H9 (cell line): ENCODE data around the gene FEM1C. TPM values are rescaled to one million over a fixed set of nuclear protein-coding genes. Genes with fewer than 3 reads are reported as not detected.

ENCODE experiments used
- DNase-seq: peaks from one replicate; pipeline ENCODE4 v3.0.0-alpha.2; 2017
- H2AFZ ChIP-seq: one replicate; pipeline ENCODE4 v1.6.1; 2013; ENCODE audit warnings: mild to moderate bottlenecking, low read length, control low read depth, moderate library complexity
- H2AK5ac ChIP-seq: 2 replicates; pipeline ENCODE4 v1.6.1; 2013; ENCODE audit warnings: low read length, control low read depth, mixed read lengths; ENCODE audit not compliant: insufficient read length
- H2BK120ac ChIP-seq: one replicate; pipeline ENCODE4 v1.6.1; 2013; ENCODE audit warnings: low read depth, mild to moderate bottlenecking, low read length, control low read depth, inconsistent platforms; ENCODE audit not compliant: poor library complexity, severe bottlenecking
- H2BK12ac ChIP-seq: 2 replicates; pipeline ENCODE4 v1.6.1; 2013; ENCODE audit warnings: low read length, control low read depth, mixed read lengths, low read depth; ENCODE audit not compliant: insufficient read length
- H2BK15ac ChIP-seq: 2 replicates; pipeline ENCODE4 v1.6.1; 2013; ENCODE audit warnings: low read depth, low read length, control low read depth
- H2BK20ac ChIP-seq: one replicate; pipeline ENCODE4 v1.6.1; 2013; ENCODE audit warnings: low read depth, mild to moderate bottlenecking, low read length, control low read depth, inconsistent platforms; ENCODE audit not compliant: poor library complexity, severe bottlenecking
- H2BK5ac ChIP-seq: 2 replicates; pipeline ENCODE4 v1.6.1; 2013; ENCODE audit warnings: low read length, control low read depth, mixed read lengths; ENCODE audit not compliant: insufficient read length
- H3K14ac ChIP-seq: 2 replicates; pipeline ENCODE4 v1.6.1; 2013; ENCODE audit warnings: low read length, control low read depth; ENCODE audit not compliant: insufficient read depth
- H3K18ac ChIP-seq: 2 replicates; pipeline ENCODE4 v1.6.1; 2013; ENCODE audit warnings: low read depth, mild to moderate bottlenecking, mixed read lengths, low read length, control low read depth; ENCODE audit not compliant: insufficient read length
- H3K23ac ChIP-seq: 2 replicates; pipeline ENCODE4 v1.6.1; 2013; ENCODE audit warnings: low read length, control low read depth, mixed read lengths, low read depth; ENCODE audit not compliant: insufficient read length
- H3K23me2 ChIP-seq: 2 replicates; pipeline ENCODE4 v1.6.1; 2013; ENCODE audit warnings: low read depth, mild to moderate bottlenecking, mixed read lengths, low read length, control low read depth; ENCODE audit not compliant: insufficient read length, poor library complexity, severe bottlenecking
- H3K27ac ChIP-seq: 2 replicates; pipeline ENCODE4 v1.5.1; 2013; ENCODE audit warnings: low read length, control low read depth, mixed read lengths, low read depth; ENCODE audit not compliant: insufficient read length
- H3K27me3 ChIP-seq: 2 replicates; pipeline ENCODE4 v1.6.1; 2013; ENCODE audit warnings: low read length, control low read depth, inconsistent platforms; ENCODE audit not compliant: insufficient read depth
- H3K4ac ChIP-seq: 2 replicates; pipeline ENCODE4 v1.6.1; 2013; ENCODE audit warnings: low read depth, mild to moderate bottlenecking, control low read depth, inconsistent platforms, low read length, moderate library complexity
- H3K4me1 ChIP-seq: 2 replicates; pipeline ENCODE4 v1.6.1; 2013; ENCODE audit warnings: low read length, control low read depth, inconsistent platforms; ENCODE audit not compliant: insufficient read depth
- H3K4me2 ChIP-seq: 2 replicates; pipeline ENCODE4 v1.6.1; 2013; ENCODE audit warnings: low read length, control low read depth, mixed read lengths; ENCODE audit not compliant: insufficient read length, insufficient read depth
- H3K56ac ChIP-seq: 2 replicates; pipeline ENCODE4 v1.6.1; 2013; ENCODE audit warnings: low read depth, mild to moderate bottlenecking, mixed read lengths, low read length, control low read depth; ENCODE audit not compliant: insufficient read length
- H3K79me1 ChIP-seq: 2 replicates; pipeline ENCODE4 v1.6.1; 2013; ENCODE audit warnings: low read depth, mild to moderate bottlenecking, moderate library complexity, low read length, control low read depth, inconsistent platforms; ENCODE audit not compliant: insufficient read depth, poor library complexity, severe bottlenecking
- H3K79me2 ChIP-seq: 2 replicates; pipeline ENCODE4 v1.6.1; 2013; ENCODE audit warnings: low read length, control low read depth, inconsistent platforms; ENCODE audit not compliant: insufficient read depth
- H3K9ac ChIP-seq: 2 replicates; pipeline ENCODE4 v1.6.1; 2013; ENCODE audit warnings: low read length, control low read depth, mixed read lengths; ENCODE audit not compliant: insufficient read length; ENCODE audit errors: extremely low read depth
- H3K9me3 ChIP-seq: one replicate; pipeline ENCODE4 v1.6.1; 2013; ENCODE audit warnings: low read depth, low read length, inconsistent platforms; ENCODE audit not compliant: control insufficient read depth
- H3T11ph ChIP-seq: one replicate; pipeline ENCODE4 v1.6.1; 2013; ENCODE audit warnings: mild to moderate bottlenecking, low read length, control low read depth, inconsistent platforms
- H4K20me1 ChIP-seq: one replicate; pipeline ENCODE4 v1.6.1; 2013; ENCODE audit not compliant: control insufficient read depth, insufficient read length, insufficient read depth
- H4K5ac ChIP-seq: 2 replicates; pipeline ENCODE4 v1.6.1; 2013; ENCODE audit warnings: low read depth, mild to moderate bottlenecking, mixed read lengths, low read length, control low read depth; ENCODE audit not compliant: insufficient read length
- H4K8ac ChIP-seq: replicated peaks from 2 replicates; pipeline ENCODE4 v1.6.1; 2013; ENCODE audit warnings: low read length, control low read depth, mixed read lengths, low read depth; ENCODE audit not compliant: insufficient read length
- H4K91ac ChIP-seq: 2 replicates; pipeline ENCODE4 v1.6.1; 2013; ENCODE audit warnings: low read depth, mild to moderate bottlenecking, moderate library complexity, mixed read lengths, low read length, control low read depth; ENCODE audit not compliant: insufficient read length
- H3K27ac Mint-ChIP-seq, 3 experiments: 2 replicates in 2 of 3; 3 replicates in 1 of 3; pipeline ENCODE4 v1.8.0; 2020 to 2021; ENCODE audit warnings: mixed read lengths in 3 of 3, mild to moderate bottlenecking in 1 of 3, moderate library complexity in 1 of 3
- H3K27me3 Mint-ChIP-seq: 2 replicates; pipeline ENCODE4 v1.8.0; 2021; ENCODE audit warnings: low read depth, mild to moderate bottlenecking, moderate library complexity, mixed read lengths
- H3K36me3 Mint-ChIP-seq, 3 experiments: 2 replicates in 2 of 3; 3 replicates in 1 of 3; pipeline ENCODE4 v1.8.0; 2020 to 2021; ENCODE audit warnings: low read depth in 3 of 3, mixed read lengths in 3 of 3; ENCODE audit not compliant: insufficient read depth in 1 of 3
- H3K4me1 Mint-ChIP-seq, 2 experiments: 2 replicates each; pipeline ENCODE4 v1.8.0; 2020; ENCODE audit warnings: mixed read lengths in 2 of 2
- H3K4me3 Mint-ChIP-seq, 2 experiments: 2 replicates in 1 of 2; 3 replicates in 1 of 2; pipeline ENCODE4 v1.8.0; 2020 to 2021; ENCODE audit warnings: mild to moderate bottlenecking in 2 of 2, mixed read lengths in 2 of 2, moderate library complexity in 1 of 2
- H3K9me3 Mint-ChIP-seq, 2 experiments: 2 replicates in 1 of 2; 3 replicates in 1 of 2; pipeline ENCODE4 v1.8.0; 2020; ENCODE audit warnings: mild to moderate bottlenecking in 2 of 2, mixed read lengths in 2 of 2, moderate library complexity in 1 of 2
- WGBS: extraction: QIAGEN DNeasy Blood & Tissue Kit; methylation state at CpG from one replicate; pipeline ENCODE4 v1.1.7; 2013; ENCODE audit warnings: missing lambda C conversion rate, low lambda C conversion rate, mixed read lengths; ENCODE audit not compliant: insufficient read length; ENCODE audit errors: extremely low coverage; 5-methylcytosine and 5-hydroxymethylcytosine counted together
- total RNA-seq: library from RNA; stranded (reverse); gene quantifications from 2 replicates; pipeline ENCODE4 v1.2.1, GENCODE V29; 2021
- TF ChIP-seq, protein P1 (sequence below): fragments of 200-600 bp; sonication (generic); conservative IDR thresholded peaks from 3 replicates; pipeline ENCODE4 v1.8.0; 2021; ENCODE audit warnings: antibody characterized with exemption, mild to moderate bottlenecking

Gene FEM1C
- total RNA-seq, 1 experiment from 2014 or later, result 15.2 TPM

- no CpG with 5 or more reads among the region's 6 CpGs for WGBS
- Mint-ChIP-seq H3K27me3 (no peaks in the 10 kb centered on the region; the same call in 1 of the 2 replicates), H3K27ac (no peak overlapping the region)
These were observed 73.1 kb downstream of the FEM1C start for GRCh38 chr5:115471345-115472063.

More at GRCh38 chr5:115471345-115472063, 73.1 kb downstream of the FEM1C start:
- H4K8ac ChIP-seq, result no peak overlapping the region
- H3K79me2 ChIP-seq, result no peaks in the 10 kb centered on the region
- H3K56ac ChIP-seq, result no peak overlapping the region
- H3K14ac ChIP-seq, result no peak overlapping the region
- no peak overlapping the region for H2BK15ac ChIP-seq
- TF ChIP-seq, protein P1, sequence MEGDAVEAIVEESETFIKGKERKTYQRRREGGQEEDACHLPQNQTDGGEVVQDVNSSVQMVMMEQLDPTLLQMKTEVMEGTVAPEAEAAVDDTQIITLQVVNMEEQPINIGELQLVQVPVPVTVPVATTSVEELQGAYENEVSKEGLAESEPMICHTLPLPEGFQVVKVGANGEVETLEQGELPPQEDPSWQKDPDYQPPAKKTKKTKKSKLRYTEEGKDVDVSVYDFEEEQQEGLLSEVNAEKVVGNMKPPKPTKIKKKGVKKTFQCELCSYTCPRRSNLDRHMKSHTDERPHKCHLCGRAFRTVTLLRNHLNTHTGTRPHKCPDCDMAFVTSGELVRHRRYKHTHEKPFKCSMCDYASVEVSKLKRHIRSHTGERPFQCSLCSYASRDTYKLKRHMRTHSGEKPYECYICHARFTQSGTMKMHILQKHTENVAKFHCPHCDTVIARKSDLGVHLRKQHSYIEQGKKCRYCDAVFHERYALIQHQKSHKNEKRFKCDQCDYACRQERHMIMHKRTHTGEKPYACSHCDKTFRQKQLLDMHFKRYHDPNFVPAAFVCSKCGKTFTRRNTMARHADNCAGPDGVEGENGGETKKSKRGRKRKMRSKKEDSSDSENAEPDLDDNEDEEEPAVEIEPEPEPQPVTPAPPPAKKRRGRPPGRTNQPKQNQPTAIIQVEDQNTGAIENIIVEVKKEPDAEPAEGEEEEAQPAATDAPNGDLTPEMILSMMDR, result no peak
- H3K9ac ChIP-seq, result no peak overlapping the region
- H2BK5ac ChIP-seq, result no peak overlapping the region
- no peaks in the 10 kb centered on the region for H3K23me2 ChIP-seq
- no peak overlapping the region for H2BK12ac ChIP-seq
- no peak overlapping the region for H2AFZ ChIP-seq
- H3K36me3 Mint-ChIP-seq, result no peaks in the 10 kb centered on the region; a peak in 1 of 7 replicates
- peaks cover 9 to 11% of the 10 kb centered on the region in 2 experiments for H3K4me1 Mint-ChIP-seq
- H3K9me3 Mint-ChIP-seq, result no peaks in the 10 kb centered on the region; a peak in 1 of 5 replicates
- peaks cover 5% of the 10 kb centered on the region; the same call in 1 of the 2 replicates for H3K4me1 ChIP-seq
- no peak overlapping the region for H3T11ph ChIP-seq
- H3K79me1 ChIP-seq, result no peaks in the 10 kb centered on the region
- H4K5ac ChIP-seq, result no peak overlapping the region
- no peak overlapping the region for H3K23ac ChIP-seq
- no peak overlapping the region for H3K27ac ChIP-seq
- H4K91ac ChIP-seq, result no peak overlapping the region
- H3K18ac ChIP-seq, result no peak overlapping the region
- no peak overlapping the region for H3K4me3 Mint-ChIP-seq
- H4K20me1 ChIP-seq, result no peaks in the 10 kb centered on the region
- H3K4ac ChIP-seq, result no peak overlapping the region
- H3K4me2 ChIP-seq, result no peak overlapping the region
- H2BK120ac ChIP-seq, result no peak overlapping the region
- H3K27me3 ChIP-seq, result no peaks in the 10 kb centered on the region
- no peak overlapping the region for H2AK5ac ChIP-seq
- no peak for DNase-seq
- no peak overlapping the region for H2BK20ac ChIP-seq
- H3K9me3 ChIP-seq, result no peaks in the 10 kb centered on the region
